Measurements from ENCODE around the gene SFSWAP. TPM values are rescaled to one million over a fixed set of nuclear protein-coding genes. Genes with fewer than 3 reads are reported as not detected.

SFSWAP gene
- total and polyA plus RNA-seq, 7 experiments from 2014 or later = 16.9 to 120 (median 97.4) TPM

GRCh38 chr12:131842169-131842568, 131.3 kb downstream of the SFSWAP start:
- intact Hi-C loops (cut with micrococcal nuclease) = no loop called here
- CTCF ChIA-PET = no interaction called here

GRCh38 chr12:131843527-131843926, 132.6 kb downstream of the SFSWAP start:
- H3K36me3 Mint-ChIP-seq = no peaks in the 10 kb centered on the region
- DNase-seq = no peak
- H3K27ac Mint-ChIP-seq = no peak overlapping the region
- POLR2A ChIA-PET = no interaction called here
- no peaks in the 10 kb centered on the region for H3K27me3 Mint-ChIP-seq
- Histone ChIP-seq H3K4me1 (ENCODE audit: control insufficient read depth in 2 of 2, insufficient read depth in 2 of 2, low read length in 2 of 2) (no peaks in the 10 kb centered on the region), H3K27me3 (ENCODE audit: control insufficient read depth in 2 of 2, insufficient read depth in 2 of 2, low read length in 2 of 2) (no peaks in the 10 kb centered on the region), H3K36me3 (ENCODE audit: control insufficient read depth in 2 of 3, insufficient read depth in 3 of 3, low read length in 3 of 3) (no peaks in the 10 kb centered on the region), H3K4me3 (ENCODE audit: low read length) (no peak overlapping the region), H3K9me3 (ENCODE audit: control insufficient read depth in 2 of 3, low read length in 3 of 3) (no peaks in the 10 kb centered on the region), H3K27ac (ENCODE audit: low read depth, low read length) (no peak overlapping the region)
- no peak overlapping the region for H3K4me3 Mint-ChIP-seq
- intact Hi-C loops (cut with micrococcal nuclease) = no loop called here
- H3K4me1 Mint-ChIP-seq = no peaks in the 10 kb centered on the region
- CTCF ChIA-PET = interaction anchor here (0.6 kb wide), 1 partner anchor 30 kb away, joined by 3 read pairs; no protein-coding TSS in a partner anchor
- no peaks in the 10 kb centered on the region for H3K9me3 Mint-ChIP-seq
- no peak for ATAC-seq

More at GRCh38 chr12:131842169-131842568, 131.3 kb downstream of the SFSWAP start:
- no peaks in the 10 kb centered on the region for H3K4me1 Mint-ChIP-seq
- H3K27me3 Mint-ChIP-seq = no peaks in the 10 kb centered on the region
- no peak overlapping the region for H3K4me3 Mint-ChIP-seq
- H3K36me3 Mint-ChIP-seq = no peaks in the 10 kb centered on the region
- Histone ChIP-seq H3K27ac (ENCODE audit: low read depth, low read length) (no peak overlapping the region), H3K4me3 (ENCODE audit: low read length) (no peak overlapping the region), H3K36me3 (ENCODE audit: control insufficient read depth in 2 of 3, insufficient read depth in 3 of 3, low read length in 3 of 3) (no peaks in the 10 kb centered on the region), H3K27me3 (ENCODE audit: control insufficient read depth in 2 of 2, insufficient read depth in 2 of 2, low read length in 2 of 2) (no peaks in the 10 kb centered on the region), H3K9me3 (ENCODE audit: control insufficient read depth in 2 of 3, low read length in 3 of 3) (no peaks in the 10 kb centered on the region), H3K4me1 (ENCODE audit: control insufficient read depth in 2 of 2, insufficient read depth in 2 of 2, low read length in 2 of 2) (no peaks in the 10 kb centered on the region)
- H3K27ac Mint-ChIP-seq = no peak overlapping the region
- POLR2A ChIA-PET = no interaction called here
- ATAC-seq (no peak), DNase-seq (no peak)
- H3K9me3 Mint-ChIP-seq = no peaks in the 10 kb centered on the region

DNA sequence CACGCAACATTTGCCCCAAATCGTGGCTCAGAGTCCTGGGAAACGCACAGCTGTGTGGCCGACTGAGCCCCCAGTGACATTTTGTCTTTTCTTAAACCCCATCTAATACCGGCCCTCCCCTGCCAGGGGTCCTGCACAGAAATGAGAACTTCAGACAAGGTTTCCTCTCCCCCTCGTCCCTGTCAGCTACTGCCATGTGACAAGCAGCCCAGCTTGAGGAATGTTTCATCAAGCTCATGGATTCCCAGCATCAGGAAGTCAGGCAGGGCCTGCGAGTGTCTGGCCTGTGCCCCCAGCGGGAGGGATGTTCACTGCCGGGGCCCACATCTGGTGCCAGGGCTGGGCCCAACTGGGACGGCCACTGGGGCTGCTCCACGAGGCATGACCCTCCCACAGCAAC, 133.2 kb downstream of the SFSWAP start:
- H3K4me3 ChIP-seq (ENCODE audit: low read length) = no peak overlapping the region
- ChIA-PET POLR2A (no interaction called here), CTCF (interaction anchor here (0.6 kb wide), 1 partner anchor 30 kb away, joined by 3 read pairs; no protein-coding TSS in a partner anchor)
- H3K9me3 ChIP-seq (ENCODE audit: control insufficient read depth in 2 of 3, low read length in 3 of 3) = no peaks in the 10 kb centered on the region
- H3K4me1 Mint-ChIP-seq = no peaks in the 10 kb centered on the region
- H3K36me3 ChIP-seq (ENCODE audit: control insufficient read depth in 2 of 3, insufficient read depth in 3 of 3, low read length in 3 of 3) = no peaks in the 10 kb centered on the region
- no peak overlapping the region for H3K4me3 Mint-ChIP-seq
- H3K4me1 ChIP-seq (ENCODE audit: control insufficient read depth in 2 of 2, insufficient read depth in 2 of 2, low read length in 2 of 2) = no peaks in the 10 kb centered on the region
- H3K27ac ChIP-seq (ENCODE audit: low read depth, low read length) = no peak overlapping the region
- no peak for DNase-seq
- intact Hi-C loops (cut with micrococcal nuclease) = no loop called here
- H3K27me3 ChIP-seq (ENCODE audit: control insufficient read depth in 2 of 2, insufficient read depth in 2 of 2, low read length in 2 of 2) = no peaks in the 10 kb centered on the region
- H3K36me3 Mint-ChIP-seq = no peaks in the 10 kb centered on the region
- no peaks in the 10 kb centered on the region for H3K9me3 Mint-ChIP-seq
- H3K27me3 Mint-ChIP-seq = no peaks in the 10 kb centered on the region
- H3K27ac Mint-ChIP-seq = no peak overlapping the region
- no peak for ATAC-seq

- no peak for ATAC-seq
- Mint-ChIP-seq H3K36me3 (no peaks in the 10 kb centered on the region), H3K4me3 (no peak overlapping the region), H3K9me3 (no peaks in the 10 kb centered on the region), H3K27me3 (no peaks in the 10 kb centered on the region), H3K4me1 (no peaks in the 10 kb centered on the region), H3K27ac (no peak overlapping the region)
- no peak for DNase-seq
- Histone ChIP-seq H3K27me3 (ENCODE audit: control insufficient read depth in 2 of 2, insufficient read depth in 2 of 2, low read length in 2 of 2) (no peaks in the 10 kb centered on the region), H3K9me3 (ENCODE audit: control insufficient read depth in 2 of 3, low read length in 3 of 3) (no peaks in the 10 kb centered on the region), H3K4me1 (ENCODE audit: control insufficient read depth in 2 of 2, insufficient read depth in 2 of 2, low read length in 2 of 2) (no peaks in the 10 kb centered on the region), H3K36me3 (ENCODE audit: control insufficient read depth in 2 of 3, insufficient read depth in 3 of 3, low read length in 3 of 3) (no peaks in the 10 kb centered on the region), H3K27ac (ENCODE audit: low read depth, low read length) (no peak overlapping the region), H3K4me3 (ENCODE audit: low read length) (no peak overlapping the region)
- intact Hi-C loops (cut with micrococcal nuclease) = no loop called here
- ChIA-PET CTCF (no interaction called here), POLR2A (no interaction called here)
Observed at GRCh38 chr12:131844656-131845055, 133.8 kb downstream of the SFSWAP start.

GRCh38 chr12:131845121-131845520, 134.2 kb downstream of the SFSWAP start:
- POLR2A ChIA-PET = no interaction called here
- H3K9me3 Mint-ChIP-seq = no peaks in the 10 kb centered on the region

DNA sequence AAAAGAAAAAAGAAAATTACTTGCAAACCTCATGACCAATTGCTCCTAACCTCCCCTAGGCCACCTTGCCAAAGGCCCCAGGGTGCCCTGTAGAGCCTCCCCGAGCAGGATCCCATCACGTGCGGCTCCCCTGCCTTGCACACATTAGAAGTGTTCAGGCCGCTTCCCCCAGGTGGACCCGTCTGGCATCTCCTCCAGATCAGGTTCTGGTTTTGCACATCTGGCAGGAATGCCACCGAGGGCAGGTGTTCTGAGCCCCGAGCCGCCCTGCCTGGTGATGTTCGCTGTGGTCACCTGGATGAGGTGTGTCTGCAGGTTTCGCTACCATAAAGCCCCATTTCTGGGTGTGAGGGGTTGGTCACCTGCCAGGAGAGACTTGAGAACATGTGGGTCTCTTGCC, 136.6 kb downstream of the SFSWAP start:
- H3K36me3 ChIP-seq (ENCODE audit: control insufficient read depth in 2 of 3, insufficient read depth in 3 of 3, low read length in 3 of 3) = no peaks in the 10 kb centered on the region
- Mint-ChIP-seq H3K36me3 (no peaks in the 10 kb centered on the region), H3K4me3 (no peak overlapping the region), H3K27ac (peak overlapping the region in 1 of 9 donors; percentile 32), H3K27me3 (no peaks in the 10 kb centered on the region), H3K9me3 (no peaks in the 10 kb centered on the region), H3K4me1 (no peaks in the 10 kb centered on the region)
- intact Hi-C loops (cut with micrococcal nuclease) = no loop called here
- CTCF ChIA-PET = no interaction called here
- POLR2A ChIA-PET = no interaction called here
- no peaks in the 10 kb centered on the region for H3K9me3 ChIP-seq (ENCODE audit: control insufficient read depth in 2 of 3, low read length in 3 of 3)
- H3K27ac ChIP-seq (ENCODE audit: low read depth, low read length) = no peak overlapping the region
- no peak for ATAC-seq
- H3K27me3 ChIP-seq (ENCODE audit: control insufficient read depth in 2 of 2, insufficient read depth in 2 of 2, low read length in 2 of 2) = no peaks in the 10 kb centered on the region
- H3K4me1 ChIP-seq (ENCODE audit: control insufficient read depth in 2 of 2, insufficient read depth in 2 of 2, low read length in 2 of 2) = no peaks in the 10 kb centered on the region
- no peak overlapping the region for H3K4me3 ChIP-seq (ENCODE audit: low read length)
- no peak for DNase-seq

More at GRCh38 chr12:131845121-131845520, 134.2 kb downstream of the SFSWAP start:
- Histone ChIP-seq H3K9me3 (ENCODE audit: control insufficient read depth in 2 of 3, low read length in 3 of 3) (no peaks in the 10 kb centered on the region), H3K36me3 (ENCODE audit: control insufficient read depth in 2 of 3, insufficient read depth in 3 of 3, low read length in 3 of 3) (no peaks in the 10 kb centered on the region), H3K27me3 (ENCODE audit: control insufficient read depth in 2 of 2, insufficient read depth in 2 of 2, low read length in 2 of 2) (no peaks in the 10 kb centered on the region), H3K4me3 (ENCODE audit: low read length) (no peak overlapping the region), H3K4me1 (ENCODE audit: control insufficient read depth in 2 of 2, insufficient read depth in 2 of 2, low read length in 2 of 2) (no peaks in the 10 kb centered on the region), H3K27ac (ENCODE audit: low read depth, low read length) (no peak overlapping the region)
- Mint-ChIP-seq H3K4me3 (no peak overlapping the region), H3K27ac (no peak overlapping the region), H3K36me3 (no peaks in the 10 kb centered on the region), H3K4me1 (no peaks in the 10 kb centered on the region), H3K27me3 (no peaks in the 10 kb centered on the region)
- CTCF ChIA-PET = no interaction called here
- DNase-seq = no peak
- intact Hi-C loops (cut with micrococcal nuclease) = no loop called here
- no peak for ATAC-seq

- ChIA-PET POLR2A (no interaction called here), CTCF (no interaction called here)
- no peak overlapping the region for H3K27ac Mint-ChIP-seq
- ATAC-seq (no peak), DNase-seq (no peak)
- H3K4me3 Mint-ChIP-seq = no peak overlapping the region
- intact Hi-C loops (cut with micrococcal nuclease) = no loop called here
- H3K9me3 Mint-ChIP-seq = no peaks in the 10 kb centered on the region
- H3K4me3 ChIP-seq (ENCODE audit: low read length) = no peak overlapping the region
- peaks cover 0 to 3% (median 0%) of the 10 kb centered on the region in 7 donors for H3K4me1 Mint-ChIP-seq
- H3K9me3 ChIP-seq (ENCODE audit: control insufficient read depth in 2 of 3, low read length in 3 of 3) = no peaks in the 10 kb centered on the region
- no peak overlapping the region for H3K27ac ChIP-seq (ENCODE audit: low read depth, low read length)
- no peaks in the 10 kb centered on the region for H3K27me3 Mint-ChIP-seq
- H3K27me3 ChIP-seq (ENCODE audit: control insufficient read depth in 2 of 2, insufficient read depth in 2 of 2, low read length in 2 of 2) = no peaks in the 10 kb centered on the region
- no peaks in the 10 kb centered on the region for H3K4me1 ChIP-seq (ENCODE audit: control insufficient read depth in 2 of 2, insufficient read depth in 2 of 2, low read length in 2 of 2)
- H3K36me3 ChIP-seq (ENCODE audit: control insufficient read depth in 2 of 3, insufficient read depth in 3 of 3, low read length in 3 of 3) = no peaks in the 10 kb centered on the region
- no peaks in the 10 kb centered on the region for H3K36me3 Mint-ChIP-seq
Observed at GRCh38 chr12:131848753-131849152, 137.9 kb downstream of the SFSWAP start.

All from naive thymus-derived CD4-positive, alpha-beta T cell (primary cell).